ENCODE measurements around the gene KCNJ4.

The KCNJ4 gene

GRCh38 chr22:38455076-38455529, at the start of gene KCNJ4:
Gene KCNJ4 (minus strand): TSS chr22:38455199. CDS start chr22:38428132, 27,067 bp downstream.
- DNase-seq (ENCODE audit: low spot score) = no peak

- DNase-seq (ENCODE audit: low spot score) = no peak
Measured at GRCh38 chr22:38503021-38503420, 48.0 kb upstream of the KCNJ4 start.

GRCh38 chr22:38501797-38502672, 47.0 kb upstream of the KCNJ4 start:
- DNase-seq (ENCODE audit: low spot score) = no peak

- no peak for DNase-seq (ENCODE audit: low spot score)
Measured at GRCh38 chr22:38497869-38498268, 42.9 kb upstream of the KCNJ4 start.

- DNase-seq (ENCODE audit: low spot score) = no peak
Measured at GRCh38 chr22:38494939-38495338, 39.9 kb upstream of the KCNJ4 start.

- peak; percentile 31 for DNase-seq (ENCODE audit: low spot score)
Measured at GRCh38 chr22:38494498-38494897, 39.5 kb upstream of the KCNJ4 start.

- no peak for DNase-seq (ENCODE audit: low spot score)
Measured at GRCh38 chr22:38491707-38492348, 36.8 kb upstream of the KCNJ4 start.

- no peak for DNase-seq (ENCODE audit: low spot score)
Measured at GRCh38 chr22:38490915-38491314, 35.9 kb upstream of the KCNJ4 start.

GRCh38 chr22:38490475-38490874, 35.5 kb upstream of the KCNJ4 start:
- DNase-seq (ENCODE audit: low spot score) = no peak

- DNase-seq (ENCODE audit: low spot score) = no peak
Measured at GRCh38 chr22:38489561-38490145, 34.7 kb upstream of the KCNJ4 start.

- no peak for DNase-seq (ENCODE audit: low spot score)
Measured at GRCh38 chr22:38489142-38489541, 34.1 kb upstream of the KCNJ4 start.

GRCh38 chr22:38487946-38488345, 32.9 kb upstream of the KCNJ4 start:
- no peak for DNase-seq (ENCODE audit: low spot score)

- no peak for DNase-seq (ENCODE audit: low spot score)
Measured at GRCh38 chr22:38485783-38486182, 30.8 kb upstream of the KCNJ4 start.

- DNase-seq (ENCODE audit: low spot score) = no peak
Measured at GRCh38 chr22:38484244-38484643, 29.2 kb upstream of the KCNJ4 start.

GRCh38 chr22:38482662-38483308, 27.8 kb upstream of the KCNJ4 start:
- DNase-seq (ENCODE audit: low spot score) = no peak

- no peak for DNase-seq (ENCODE audit: low spot score)
Measured at GRCh38 chr22:38481871-38482332, 26.9 kb upstream of the KCNJ4 start.

- DNase-seq (ENCODE audit: low spot score) = no peak
Measured at GRCh38 chr22:38481162-38481870, 26.3 kb upstream of the KCNJ4 start.

- DNase-seq (ENCODE audit: low spot score) = no peak
Measured at GRCh38 chr22:38479096-38479837, 24.3 kb upstream of the KCNJ4 start.

GRCh38 chr22:38477585-38477984, 22.6 kb upstream of the KCNJ4 start:
- DNase-seq (ENCODE audit: low spot score) = no peak

- no peak for DNase-seq (ENCODE audit: low spot score)
Measured at GRCh38 chr22:38474003-38474607, 19.1 kb upstream of the KCNJ4 start.

GRCh38 chr22:38471237-38471636, 16.2 kb upstream of the KCNJ4 start:
- DNase-seq (ENCODE audit: low spot score) = no peak

Data from GM03348 (cell line).